AG08395 (cell line): ENCODE data around the gene IQCE.

Experiments used
- DNase-seq: peaks from one replicate; pipeline ENCODE4 v3.0.0; 2012; ENCODE audit warnings: mixed read lengths, low spot score

Gene IQCE

DNA sequence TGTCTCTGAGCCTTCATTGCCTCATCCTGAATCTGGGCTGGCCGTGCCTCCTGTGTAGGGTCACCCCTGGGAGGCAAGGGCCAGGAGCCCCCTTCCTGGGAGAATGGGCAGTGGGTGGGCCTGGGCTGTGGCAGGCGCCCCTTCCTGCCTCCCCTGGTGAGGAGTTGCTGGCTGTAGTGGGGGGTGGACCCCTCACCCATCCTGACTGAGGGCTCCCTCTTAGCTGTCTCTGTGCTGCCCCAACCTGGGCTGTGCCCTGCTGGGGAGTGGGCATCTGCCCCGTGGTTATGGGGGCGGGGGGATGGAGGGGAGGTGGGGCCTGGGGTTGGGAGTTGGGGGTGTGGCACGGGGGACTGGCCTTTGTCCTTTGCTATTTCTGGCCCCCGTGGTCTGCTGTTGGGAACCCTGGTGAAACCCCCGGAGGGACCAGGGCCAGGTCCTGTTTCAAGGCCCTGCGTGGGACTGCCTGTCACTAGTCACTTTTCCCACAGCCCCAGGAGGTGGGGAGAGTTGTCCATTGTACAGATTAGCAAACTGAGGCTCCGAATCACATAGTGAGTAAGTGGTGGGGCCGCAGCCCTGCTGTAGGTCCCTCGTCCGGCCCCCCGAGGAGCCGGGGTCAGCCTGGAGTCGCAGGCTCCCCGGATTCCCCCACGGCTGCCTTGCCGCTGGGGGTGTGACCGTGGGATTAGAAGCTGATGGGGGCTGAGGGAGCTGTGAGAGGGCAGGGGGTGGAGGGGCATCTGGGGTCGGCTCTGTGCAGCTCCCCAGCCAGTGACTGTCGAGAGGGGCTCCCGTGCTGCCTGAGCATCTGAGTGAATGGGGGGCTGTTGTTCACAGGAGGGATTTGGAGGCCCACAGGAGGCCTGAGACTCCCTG, 75.7 kb downstream of the IQCE start:
- no peak for DNase-seq

DNA sequence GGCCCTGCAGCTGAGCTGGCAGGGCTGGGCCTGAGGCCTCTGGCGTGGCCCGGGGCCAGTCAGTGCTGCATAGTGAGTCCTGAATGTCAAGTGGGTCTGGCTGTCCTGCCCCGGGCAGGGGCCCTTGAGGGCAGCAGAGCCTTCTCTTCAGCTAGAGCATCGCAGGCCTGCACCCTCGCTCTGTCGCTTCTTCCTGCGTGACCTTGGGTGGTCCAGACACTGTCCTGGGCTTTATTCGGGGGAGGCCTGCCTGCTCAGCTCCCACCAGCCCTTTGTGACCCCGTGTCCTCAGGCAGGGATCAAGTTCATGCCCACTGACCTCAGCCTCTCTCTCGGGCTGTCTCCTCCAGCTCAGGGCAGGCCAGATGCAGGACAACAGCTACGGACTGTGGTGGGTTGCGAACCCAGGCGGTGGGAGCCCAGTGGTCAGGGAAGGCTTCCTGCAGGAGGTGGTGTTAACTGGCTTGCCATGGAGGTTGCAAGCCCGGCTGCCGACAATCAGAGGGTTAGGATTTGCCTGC, 76.4 kb downstream of the IQCE start:
- DNase-seq, result no peak

DNA sequence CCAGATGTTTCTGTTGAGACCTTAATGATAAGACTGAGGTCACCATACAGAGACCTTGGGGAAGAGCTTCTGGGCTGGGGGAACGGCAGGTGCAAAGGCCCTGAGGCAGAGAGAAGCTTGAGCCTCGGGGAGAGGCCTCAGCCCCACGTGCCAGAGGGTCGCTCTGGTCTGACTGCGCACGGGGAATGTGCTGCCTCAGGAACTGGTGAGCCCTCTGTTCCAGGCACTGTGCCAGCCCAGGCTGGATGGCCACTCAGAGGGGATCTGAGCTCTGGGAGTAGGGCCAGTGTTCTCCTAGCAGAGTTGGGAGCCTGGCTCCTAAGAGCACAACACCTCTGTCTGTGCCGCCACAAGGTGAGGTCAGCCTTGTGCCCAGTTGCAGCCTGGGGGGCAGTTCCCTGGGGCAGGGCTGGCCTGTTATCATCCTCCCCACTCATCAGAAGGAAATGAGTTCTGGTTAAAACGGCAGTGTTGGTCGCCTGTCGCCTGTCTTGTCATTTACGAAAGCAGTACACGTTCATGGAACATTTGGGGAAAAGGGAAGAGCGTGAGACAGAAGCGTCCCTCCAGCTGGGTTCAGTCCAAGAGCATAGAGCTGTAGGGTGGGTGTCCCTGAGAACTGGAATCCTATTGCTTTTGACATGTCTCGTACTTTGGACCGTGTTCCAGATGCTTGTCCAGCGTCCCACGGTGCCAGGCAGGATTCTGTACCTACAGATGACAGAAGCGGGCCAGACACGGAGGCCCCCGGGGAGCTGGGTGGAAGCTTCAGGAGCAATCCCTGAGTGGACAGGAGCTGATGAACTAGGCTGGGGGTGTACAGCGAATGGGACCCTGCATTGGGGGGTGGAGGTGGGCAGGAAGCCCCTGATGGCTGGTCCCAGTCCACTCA, 77.3 kb downstream of the IQCE start:
- DNase-seq, result no peak

DNA sequence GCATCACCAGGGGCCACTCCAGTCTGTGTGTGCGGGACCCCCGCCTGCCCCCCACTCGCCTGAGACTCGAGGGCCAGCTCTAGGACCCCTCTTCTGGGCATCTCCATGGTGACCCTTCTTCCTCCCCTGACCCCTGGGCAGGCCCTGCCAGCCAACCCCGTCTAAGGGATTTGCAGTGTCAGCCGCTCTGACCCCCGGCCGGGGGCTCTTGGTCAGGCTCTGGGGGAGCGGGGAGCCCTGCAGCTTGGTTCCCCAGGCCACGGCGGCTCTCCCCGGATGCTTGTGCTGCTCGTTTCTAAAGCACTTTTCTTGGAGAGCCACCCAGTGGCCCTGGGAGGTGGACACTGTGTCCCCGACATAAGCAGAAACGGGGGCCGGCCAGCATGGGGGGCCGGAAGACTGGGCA, 78.3 kb downstream of the IQCE start:
- no peak for DNase-seq

DNA sequence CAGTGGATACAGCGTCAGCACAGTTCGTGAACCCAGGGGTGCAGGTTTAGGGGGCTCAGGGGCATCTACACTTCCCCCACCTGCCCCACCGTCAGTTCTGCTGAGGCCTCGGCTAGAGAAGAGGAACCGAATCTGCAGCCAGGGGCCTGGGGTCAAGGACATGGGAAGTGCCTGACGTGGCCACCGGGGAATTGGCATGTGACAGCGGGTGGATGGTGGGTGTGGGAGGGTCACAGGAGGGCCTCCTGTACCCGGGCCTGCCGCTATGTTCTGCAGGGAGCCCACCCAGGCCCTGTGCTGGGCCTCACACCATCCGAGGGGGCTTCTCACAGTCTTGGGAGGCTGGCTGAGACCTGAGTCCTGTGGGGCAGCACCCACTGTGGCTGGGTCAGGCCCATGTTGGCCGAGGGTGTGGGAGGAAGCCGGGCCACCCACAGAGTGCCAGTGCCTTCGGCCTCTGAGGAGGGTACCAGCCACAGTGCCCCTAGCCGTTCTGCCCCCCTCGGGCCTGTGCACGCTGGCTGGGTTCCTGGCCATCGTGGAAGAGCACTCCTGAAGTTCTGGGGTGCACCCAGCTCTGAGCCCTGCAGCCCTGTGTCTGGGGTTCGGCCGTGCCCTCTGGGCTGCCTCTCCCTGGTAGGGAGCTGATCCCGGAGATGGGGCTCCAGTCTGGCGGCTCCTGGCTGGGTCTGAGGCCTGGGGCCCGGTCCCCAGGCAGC, 78.9 kb downstream of the IQCE start:
- no peak for DNase-seq

DNA sequence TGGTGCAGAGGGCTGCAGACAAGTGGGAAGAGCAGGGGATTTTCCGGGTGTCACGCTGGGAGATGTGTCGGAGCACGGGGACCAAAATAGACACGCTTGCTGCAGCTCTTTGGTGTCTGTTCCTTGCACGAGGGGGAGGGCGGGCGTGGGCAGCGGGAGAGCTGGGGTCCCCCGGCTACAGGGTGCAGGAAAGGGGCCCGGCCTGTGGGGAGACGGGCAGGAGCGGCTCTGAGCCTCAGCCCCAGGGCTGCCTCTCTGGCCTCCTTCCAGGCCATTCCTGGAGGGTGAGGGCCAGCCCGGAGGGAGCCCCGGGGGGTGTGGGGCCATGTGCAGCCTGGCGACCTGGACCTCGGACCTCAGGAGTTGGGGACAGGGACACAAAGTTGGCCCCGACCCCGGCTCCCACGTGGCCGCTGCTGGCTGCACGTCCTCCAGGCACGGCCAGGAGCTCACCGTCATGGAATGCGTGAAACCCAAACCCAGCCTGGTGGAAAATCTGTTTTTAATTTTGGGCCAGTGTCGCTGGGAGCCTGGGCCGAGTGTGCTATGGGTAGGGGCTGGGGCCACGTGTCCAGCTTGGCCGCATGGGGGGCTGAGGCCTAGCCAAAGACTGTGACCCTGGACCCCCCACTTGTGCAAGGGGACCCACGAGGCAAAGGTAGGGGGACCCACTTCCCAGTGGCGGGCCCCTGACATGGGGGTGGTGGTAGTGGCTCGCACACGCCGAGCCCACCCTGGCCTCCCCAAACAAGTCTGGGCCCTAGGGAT, 79.6 kb downstream of the IQCE start:
- DNase-seq, result peak; percentile 84

DNA sequence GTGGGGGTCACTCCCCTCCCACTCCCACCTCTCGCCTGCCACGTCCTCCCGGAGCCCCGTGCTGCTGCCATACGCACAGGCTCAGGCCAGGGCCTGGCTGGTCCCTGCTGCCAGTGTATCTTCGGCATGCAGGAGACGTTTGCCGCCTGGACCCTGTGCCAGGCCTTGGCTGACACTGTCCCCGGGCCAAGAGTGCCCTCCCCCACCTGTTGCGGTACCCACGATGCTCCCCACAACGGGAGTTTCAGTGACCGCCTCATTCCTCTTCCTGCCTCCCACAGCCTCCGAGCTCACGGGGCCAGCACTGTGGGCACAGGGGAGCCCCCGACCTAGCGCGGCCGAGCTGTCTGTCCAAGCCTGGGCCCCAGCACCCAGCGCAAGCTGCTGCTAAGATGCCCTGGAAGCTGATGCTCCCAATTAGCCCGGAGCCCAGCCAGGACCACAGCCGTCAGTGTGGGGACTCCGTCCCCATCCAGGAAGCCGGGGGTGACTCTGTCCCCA, 80.5 kb downstream of the IQCE start:
- DNase-seq, result no peak

DNA sequence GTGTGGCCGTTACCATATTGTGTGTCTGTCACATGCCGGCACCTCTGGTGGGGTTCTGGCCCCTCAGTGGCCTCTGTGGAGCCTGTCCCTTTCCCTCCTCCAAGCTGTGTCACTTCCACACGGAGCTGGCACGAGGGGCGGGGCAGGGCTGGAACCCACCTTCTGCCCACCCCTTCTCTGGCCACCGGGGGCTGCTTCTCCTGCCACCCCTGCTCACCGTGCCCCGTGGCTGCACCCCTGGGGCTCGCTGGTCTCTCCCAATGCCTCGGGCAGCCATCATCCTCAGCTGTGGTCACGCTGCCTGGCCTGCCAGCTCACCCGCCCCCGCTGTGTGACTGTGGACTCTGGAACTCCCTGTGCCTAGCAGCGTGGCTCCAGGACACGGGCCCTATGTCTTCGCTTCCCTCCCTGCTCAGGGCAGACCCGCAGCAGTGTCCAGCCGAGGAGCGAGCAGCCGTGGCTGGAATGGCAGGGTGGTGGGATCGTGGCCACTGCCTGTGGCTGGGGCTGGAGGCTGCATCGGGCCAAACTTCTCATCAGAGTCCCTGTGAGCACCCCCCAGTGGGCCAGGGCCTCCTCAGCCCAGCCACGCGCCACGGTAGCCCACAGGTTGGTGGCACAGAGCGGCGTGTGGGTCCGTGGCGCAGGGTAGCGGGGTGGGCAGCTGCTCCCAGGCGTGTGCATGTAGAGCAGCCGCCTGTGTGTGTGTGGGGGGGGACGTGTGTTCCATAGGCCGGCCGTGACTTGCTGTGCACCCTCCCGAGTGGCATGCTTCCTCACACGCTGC, 81.1 kb downstream of the IQCE start:
- no peak for DNase-seq

DNA sequence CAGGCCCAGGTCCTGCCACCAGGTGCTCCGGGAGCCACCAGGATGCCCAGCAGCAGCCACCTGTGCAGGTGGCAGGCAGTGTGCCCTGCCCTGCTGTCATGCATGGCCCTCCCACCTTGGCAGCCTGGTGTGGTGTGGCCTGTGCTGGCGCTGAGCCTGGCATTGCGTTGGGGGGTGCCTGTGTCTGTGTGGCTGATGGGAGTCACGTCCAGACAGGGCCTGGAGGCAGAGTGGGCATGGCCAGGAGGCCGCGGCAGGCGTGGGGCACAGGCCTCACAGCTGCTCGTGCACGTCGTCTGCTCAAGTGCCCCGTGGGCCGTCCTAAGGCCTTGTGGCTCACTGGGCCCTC, 81.7 kb downstream of the IQCE start:
- no peak for DNase-seq

DNA sequence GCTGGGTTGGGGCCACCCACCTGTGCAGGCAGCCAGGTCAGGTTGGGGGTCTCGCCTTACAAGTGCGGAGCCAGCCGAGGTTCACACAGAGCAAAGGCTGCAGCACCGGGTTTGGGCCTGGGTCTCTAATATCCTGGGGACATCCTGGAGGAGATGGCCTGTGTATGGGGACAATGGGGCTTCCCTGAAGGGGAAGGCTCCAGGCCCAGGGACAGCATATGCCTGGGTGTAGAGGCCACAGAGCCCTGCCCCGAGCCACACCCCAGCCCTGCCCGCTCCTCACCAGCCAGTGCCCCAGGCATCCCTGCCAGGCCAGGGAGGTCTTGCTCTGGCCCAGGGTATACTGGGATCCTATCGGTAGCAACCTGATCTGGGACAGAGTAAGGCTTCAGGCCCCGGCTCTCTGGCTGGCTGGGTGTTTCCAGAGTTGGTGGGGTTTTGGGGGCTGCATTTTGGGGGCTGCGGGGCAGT, 82.1 kb downstream of the IQCE start:
- no peak for DNase-seq

DNA sequence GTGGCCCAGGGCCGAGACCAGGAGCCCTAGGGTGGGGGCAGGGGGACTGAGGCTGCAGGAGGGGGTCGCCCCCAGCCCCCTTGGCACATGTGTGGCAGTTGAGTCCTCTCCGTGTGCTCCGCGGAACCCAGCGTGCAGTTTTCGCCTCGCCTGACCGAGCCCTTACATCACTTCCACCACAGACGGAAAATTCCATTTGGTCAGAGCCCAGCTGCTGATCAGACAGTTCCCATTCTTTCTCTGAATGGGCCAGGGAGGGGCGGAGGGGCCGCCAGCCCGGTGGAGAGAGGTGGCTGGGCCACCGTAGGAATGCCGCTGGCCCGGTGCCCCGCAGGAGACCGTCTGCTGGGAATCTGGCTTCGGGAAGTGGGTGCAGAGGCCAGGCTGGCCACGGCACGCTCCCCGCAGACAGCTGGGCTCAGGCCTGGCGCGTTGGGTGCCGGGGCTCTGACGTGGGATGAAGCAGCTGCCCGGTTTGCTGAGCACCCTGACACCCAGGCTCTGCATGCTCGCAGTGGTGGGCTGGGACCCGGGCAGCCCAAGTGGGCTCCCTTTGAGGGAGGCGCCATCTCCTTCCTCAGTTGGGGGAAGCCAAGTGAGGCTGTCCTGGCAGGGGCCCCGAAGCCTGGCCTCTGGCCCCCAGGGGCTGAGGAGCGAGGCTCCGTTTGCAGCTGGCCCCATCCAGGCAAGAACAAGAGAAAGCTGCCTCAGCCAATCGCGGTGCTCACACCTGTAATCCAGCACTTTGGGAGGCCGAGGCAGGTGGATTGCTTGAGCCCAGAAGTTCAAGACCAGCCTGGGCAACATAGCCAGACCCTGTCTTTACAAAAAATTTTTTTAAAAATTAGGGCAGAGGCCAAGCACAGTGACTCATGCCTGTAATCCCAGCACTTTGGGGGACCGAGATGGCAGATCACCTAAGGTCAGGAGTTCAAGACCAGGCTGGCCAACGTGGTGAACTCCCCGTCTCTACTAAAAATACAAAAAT, 82.9 kb downstream of the IQCE start:
- peak; percentile 94 for DNase-seq

DNA sequence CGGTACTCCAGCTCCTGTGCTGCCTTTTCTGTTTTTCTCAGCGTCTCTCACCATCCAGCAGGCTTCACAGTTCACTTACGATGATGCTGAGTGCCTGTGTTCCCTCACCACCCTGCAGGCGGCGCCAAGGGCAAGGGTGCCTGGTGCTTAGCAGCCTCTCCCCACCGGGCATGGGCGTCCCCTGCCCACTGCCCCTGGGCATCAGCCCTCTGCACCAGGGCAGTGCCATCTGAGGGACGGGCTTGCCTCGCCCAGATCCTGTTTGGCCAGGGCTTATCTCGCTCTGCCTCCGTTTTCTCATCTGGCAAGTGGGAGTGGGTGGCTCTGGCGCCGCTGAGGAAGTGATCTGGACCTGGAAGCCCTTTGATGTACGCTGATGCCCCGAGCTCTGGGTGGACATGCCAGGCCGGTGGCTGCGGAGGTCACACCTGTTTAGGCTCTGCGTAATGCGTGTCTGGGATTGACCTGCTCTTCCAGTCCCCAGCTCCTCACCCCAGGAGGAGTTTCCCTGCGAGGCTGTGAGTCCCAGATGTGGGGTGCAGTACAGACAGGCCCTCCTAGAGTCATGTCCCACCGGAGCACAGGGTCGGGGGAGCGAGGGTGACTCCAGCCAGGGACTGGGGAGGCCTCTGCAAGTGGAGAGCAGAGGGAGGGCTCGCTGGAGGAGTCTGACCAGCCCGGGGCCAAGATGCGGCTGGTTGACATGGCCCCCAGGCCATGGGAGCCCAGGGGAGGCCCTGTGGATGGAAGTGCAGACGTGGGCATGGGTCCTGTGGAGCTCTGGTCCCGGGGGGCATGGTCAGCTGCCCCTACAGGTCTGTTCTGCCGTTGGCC, 84.8 kb downstream of the IQCE start:
- no peak for DNase-seq

DNA sequence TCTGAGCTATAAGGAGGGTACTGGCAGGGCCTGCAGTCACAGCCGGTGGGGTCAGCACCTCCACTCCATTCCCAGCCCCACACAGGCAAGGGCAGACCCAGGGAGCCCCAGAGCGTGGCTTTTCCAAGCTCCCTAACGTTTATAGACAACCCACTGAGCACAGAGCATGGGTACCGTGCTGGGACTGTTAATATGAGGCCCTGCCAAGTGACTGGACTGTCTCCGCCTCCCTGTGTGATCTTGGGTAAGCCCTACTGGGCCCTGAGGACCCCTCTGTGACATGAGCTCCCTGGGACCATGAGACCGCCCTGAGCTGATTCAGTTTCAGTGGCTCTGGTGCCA, 85.4 kb downstream of the IQCE start:
- DNase-seq, result no peak

DNA sequence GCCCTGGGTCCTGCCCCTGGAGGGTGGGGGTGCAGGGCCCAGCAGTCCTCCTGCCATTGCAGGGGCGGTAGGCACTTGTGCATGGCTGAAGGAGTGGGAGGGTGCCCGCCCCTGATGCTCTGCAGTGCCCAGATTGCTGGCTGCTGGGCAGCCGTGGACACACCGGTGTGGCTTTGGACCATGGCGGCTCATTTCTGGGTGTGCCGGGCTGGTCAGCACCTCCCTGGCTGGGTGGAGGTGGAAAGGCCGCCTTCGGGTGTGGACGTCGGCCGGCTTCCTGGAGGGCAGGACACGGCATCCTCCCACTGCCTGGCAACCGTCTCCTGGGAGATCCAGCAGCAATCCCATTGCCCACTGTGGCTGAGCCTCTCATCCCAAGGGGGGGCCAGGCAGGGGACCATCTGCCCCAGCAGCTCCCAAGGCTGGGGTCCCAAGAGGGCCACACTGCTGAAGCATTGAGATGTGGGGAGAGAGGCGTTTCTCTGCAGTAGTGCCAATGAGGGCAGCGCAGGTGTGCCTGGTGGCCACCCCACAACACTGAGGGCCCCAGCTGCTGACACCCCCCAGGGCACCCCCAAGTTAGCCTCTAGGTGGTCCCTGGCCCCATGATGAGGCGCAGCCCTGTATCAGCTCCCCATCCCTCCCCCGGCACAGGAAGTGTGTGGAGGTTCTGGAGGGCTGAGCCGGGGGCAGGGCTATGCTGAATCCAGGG, 85.9 kb downstream of the IQCE start:
- no peak for DNase-seq

DNA sequence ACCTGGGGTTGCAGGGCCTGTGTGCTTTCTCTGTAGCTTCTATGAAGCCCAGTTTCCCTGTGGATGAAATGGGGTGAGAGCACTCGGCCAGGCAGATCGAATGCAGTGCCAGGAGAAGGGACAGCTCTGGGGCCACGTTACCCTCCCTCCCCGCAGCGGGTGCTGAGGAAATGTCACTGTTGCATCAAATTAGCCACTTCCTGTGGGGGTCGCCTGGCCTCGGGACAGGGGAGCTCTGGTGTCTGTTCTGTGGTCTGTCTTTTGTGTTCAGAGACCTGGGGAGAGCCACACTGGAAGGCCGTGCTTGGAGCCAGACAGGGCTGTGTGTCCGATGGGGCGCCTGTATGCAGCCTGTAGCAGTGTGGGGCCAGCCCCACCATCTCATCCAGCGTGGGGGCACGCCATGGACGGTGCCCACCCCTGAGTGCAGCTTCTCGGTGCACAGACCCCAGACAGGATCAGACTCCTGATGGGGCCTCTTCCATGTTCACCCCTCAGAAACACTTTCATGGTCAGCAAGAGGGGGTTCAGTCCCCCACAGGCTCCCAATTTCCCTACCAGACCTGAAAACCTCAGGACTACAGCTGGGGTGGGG, 86.6 kb downstream of the IQCE start:
- DNase-seq, result no peak

DNA sequence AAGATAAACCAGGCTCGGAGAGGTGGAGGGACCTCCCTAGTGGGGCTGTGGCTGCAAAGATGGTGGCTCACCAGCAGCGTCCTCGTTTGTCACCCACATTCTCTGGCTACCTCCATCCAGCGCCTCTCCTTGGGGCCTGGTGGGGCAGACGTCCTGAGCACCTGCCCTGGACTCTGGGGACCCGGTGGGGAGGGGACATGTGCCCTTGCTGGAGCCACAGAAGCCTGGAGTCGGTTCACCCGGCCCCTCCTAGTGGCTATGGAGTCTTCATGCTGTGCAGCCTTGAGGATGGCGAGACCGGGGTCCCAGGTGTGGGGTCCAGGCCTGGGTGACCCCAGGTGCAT, 87.5 kb downstream of the IQCE start:
- DNase-seq, result no peak
